Measurements from ENCODE around the gene RBM5. TPM values are rescaled to one million over a fixed set of nuclear protein-coding genes. Genes with fewer than 3 reads are reported as not detected.

RBM5 gene
- total RNA-seq, 1 donor from 2014 or later, result 132 TPM

- no peak for DNase-seq (ENCODE audit: low spot score)
Measured at GRCh38 chr3:50121072-50122032, 32.6 kb downstream of the RBM5 start.

- no peak for DNase-seq (ENCODE audit: low spot score)
Measured at GRCh38 chr3:50122071-50122470, 33.4 kb downstream of the RBM5 start.

- no peak for DNase-seq (ENCODE audit: low spot score)
Measured at GRCh38 chr3:50122661-50123391, 34.1 kb downstream of the RBM5 start.

GRCh38 chr3:50123394-50124051, 34.8 kb downstream of the RBM5 start:
- DNase-seq (ENCODE audit: low spot score), result no peak

- no peak for DNase-seq (ENCODE audit: low spot score)
Measured at GRCh38 chr3:50124052-50124799, 35.5 kb downstream of the RBM5 start.

GRCh38 chr3:50124800-50125178, 36.1 kb downstream of the RBM5 start:
- no peak for DNase-seq (ENCODE audit: low spot score)

- no peak for DNase-seq (ENCODE audit: low spot score)
Measured at GRCh38 chr3:50125541-50126286, 37.0 kb downstream of the RBM5 start.

- DNase-seq (ENCODE audit: low spot score), result no peak
Measured at GRCh38 chr3:50126287-50127211, 37.8 kb downstream of the RBM5 start.

- no peak for DNase-seq (ENCODE audit: low spot score)
Measured at GRCh38 chr3:50127251-50127691, 38.6 kb downstream of the RBM5 start.

- no peak for DNase-seq (ENCODE audit: low spot score)
Measured at GRCh38 chr3:50128001-50128400, 39.3 kb downstream of the RBM5 start.

GRCh38 chr3:50130436-50130835, 41.7 kb downstream of the RBM5 start:
- DNase-seq (ENCODE audit: low spot score), result no peak

GRCh38 chr3:50132421-50133282, 43.9 kb downstream of the RBM5 start:
- DNase-seq (ENCODE audit: low spot score), result no peak

GRCh38 chr3:50133283-50133615, 44.5 kb downstream of the RBM5 start:
- no peak for DNase-seq (ENCODE audit: low spot score)

- DNase-seq (ENCODE audit: low spot score), result no peak
Measured at GRCh38 chr3:50134367-50134766, 45.6 kb downstream of the RBM5 start.

GRCh38 chr3:50135964-50136363, 47.2 kb downstream of the RBM5 start:
- DNase-seq (ENCODE audit: low spot score), result no peak

GRCh38 chr3:50136714-50137405, 48.1 kb downstream of the RBM5 start:
- DNase-seq (ENCODE audit: low spot score), result no peak

GRCh38 chr3:50137531-50137930, 48.8 kb downstream of the RBM5 start:
- no peak for DNase-seq (ENCODE audit: low spot score)

Data from mesenteric fat pad (tissue), 1 donor.